ENCODE measurements around the gene CNTN1.
"Not testable (repeated sequence)": the region's sequence is repeated elsewhere in the genome, so short reads cannot be mapped to it uniquely, and the experiment has no call there.

The CNTN1 gene

GRCh38 chr12:40723001-40723400 lies 30.8 kb downstream of the CNTN1 start:
- no peak for TF ChIP-seq POLR2A (IDR thresholded peaks at IDR 0.05; ENCODE audit: low read depth, low read length)
- DNase-seq (ENCODE audit: insufficient read length, low spot score) (no peak), FAIRE-seq (no peak)

GRCh38 chr12:40726366-40726765 lies 34.1 kb downstream of the CNTN1 start:
- FAIRE-seq (no peak), DNase-seq (ENCODE audit: insufficient read length, low spot score) (no peak)
- no peak for TF ChIP-seq POLR2A (IDR thresholded peaks at IDR 0.05; ENCODE audit: low read depth, low read length)

- FAIRE-seq (no peak), DNase-seq (ENCODE audit: insufficient read length, low spot score) (no peak)
- no peak for TF ChIP-seq POLR2A (IDR thresholded peaks at IDR 0.05; ENCODE audit: low read depth, low read length)
Measured at GRCh38 chr12:40727774-40728483, 35.7 kb downstream of the CNTN1 start.

GRCh38 chr12:40730281-40730680 lies 38.0 kb downstream of the CNTN1 start:
- no peak for DNase-seq (ENCODE audit: insufficient read length, low spot score)
- no peak for FAIRE-seq
- no peak for TF ChIP-seq POLR2A (IDR thresholded peaks at IDR 0.05; ENCODE audit: low read depth, low read length)

DNA sequence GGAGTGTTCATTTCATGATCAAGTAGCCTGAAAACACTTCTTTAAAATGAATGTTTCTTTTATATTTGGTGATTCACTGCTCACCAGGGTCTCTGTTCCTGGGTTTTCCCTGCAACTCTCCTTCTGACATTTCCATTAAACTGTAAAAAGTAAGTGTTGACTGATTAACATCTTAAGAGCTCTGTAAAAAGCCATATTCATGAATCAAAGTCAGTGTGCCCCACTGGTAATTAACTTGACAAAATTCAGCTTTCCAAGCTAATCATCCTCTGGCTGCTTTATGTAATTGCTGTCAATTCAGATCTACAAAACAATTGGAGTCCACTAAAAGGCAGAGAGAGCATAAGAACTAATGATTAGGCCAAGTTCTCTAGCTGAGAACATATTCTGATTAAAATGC lies 41.6 kb downstream of the CNTN1 start:
- no peak for DNase-seq (ENCODE audit: insufficient read length, low spot score)
- no peak for TF ChIP-seq POLR2A (IDR thresholded peaks at IDR 0.05; ENCODE audit: low read depth, low read length)
- no peak for FAIRE-seq

GRCh38 chr12:40734276-40734675 lies 42.0 kb downstream of the CNTN1 start:
- DNase-seq (ENCODE audit: insufficient read length, low spot score) (no peak), FAIRE-seq (no peak)

DNA sequence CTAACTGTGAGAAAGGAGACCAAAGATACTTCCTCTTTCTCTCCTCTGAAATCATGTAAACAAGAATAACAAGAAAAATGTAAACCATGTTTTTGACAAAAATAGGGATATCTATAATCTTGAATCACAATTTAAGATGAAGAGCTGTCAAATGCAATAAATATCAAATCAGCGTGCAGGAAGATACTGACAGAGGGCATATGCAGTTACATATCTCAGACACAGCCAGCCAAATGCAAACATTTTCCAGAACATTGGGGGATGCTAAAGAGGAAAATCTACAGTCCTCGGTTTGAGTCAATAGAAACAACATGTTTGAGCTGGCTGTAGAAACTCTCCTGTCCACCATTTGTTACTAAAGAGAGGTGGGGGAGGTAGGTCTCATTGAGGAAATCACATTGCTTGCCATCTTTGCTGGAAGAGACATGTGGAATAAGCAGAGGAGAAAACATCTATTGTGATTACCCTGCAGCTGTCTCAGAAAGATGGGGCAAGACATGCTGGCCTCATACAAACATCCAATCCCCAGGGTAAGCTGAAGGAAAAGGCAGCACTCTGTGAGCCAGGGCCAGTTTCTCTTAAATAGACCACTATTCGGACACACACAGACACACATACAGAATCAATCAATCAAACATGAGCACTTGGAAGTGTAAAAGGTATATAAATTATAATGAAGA lies 43.5 kb downstream of the CNTN1 start:
- TF ChIP-seq POLR2A (IDR thresholded peaks at IDR 0.05; ENCODE audit: low read depth, low read length), result no peak
- FAIRE-seq (no peak), DNase-seq (ENCODE audit: insufficient read length, low spot score) (no peak)

More at GRCh38 chr12:40734276-40734675, 42.0 kb downstream of the CNTN1 start:
- TF ChIP-seq POLR2A (IDR thresholded peaks at IDR 0.05; ENCODE audit: low read depth, low read length), result no peak

DNA sequence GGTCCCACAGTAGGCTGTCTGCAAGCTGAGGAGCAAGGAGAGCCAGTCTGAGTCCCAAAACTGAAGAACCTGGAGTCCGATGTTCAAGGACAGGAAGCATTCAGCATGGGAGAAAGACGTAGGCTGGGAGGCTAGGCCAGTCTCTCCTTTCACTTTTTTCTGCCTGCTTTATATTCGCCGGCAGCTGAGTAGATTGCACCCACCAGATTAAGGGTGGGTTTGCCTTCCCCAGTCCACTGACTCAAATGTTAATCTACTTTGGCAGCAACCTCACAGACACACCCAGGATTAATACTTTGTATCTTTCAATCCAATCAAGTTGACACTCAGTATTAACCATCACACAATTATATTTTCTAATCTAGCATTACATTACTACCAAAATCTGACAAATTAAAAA lies 45.2 kb downstream of the CNTN1 start:
- not testable (repeated sequence) for DNase-seq (ENCODE audit: insufficient read length, low spot score); FAIRE-seq

DNA sequence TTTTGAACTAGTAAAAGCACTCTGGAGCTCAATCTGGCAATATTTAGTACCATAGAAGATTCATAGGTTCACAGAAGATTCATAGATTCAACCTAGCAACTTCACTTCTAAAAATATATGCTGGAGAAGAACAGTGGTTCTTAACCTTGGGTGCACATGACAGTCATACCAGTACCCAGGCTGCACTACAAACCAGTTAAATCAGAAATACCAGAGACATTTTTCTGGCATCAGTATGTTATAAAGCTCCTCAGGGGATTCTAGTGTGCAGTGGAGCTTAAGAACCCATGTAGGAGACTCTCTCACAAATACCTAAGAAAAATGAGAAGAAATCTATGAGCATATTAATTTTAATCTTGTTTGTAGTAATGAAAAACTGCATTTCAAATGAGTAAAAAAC lies 46.6 kb downstream of the CNTN1 start:
- TF ChIP-seq POLR2A (IDR thresholded peaks at IDR 0.05; ENCODE audit: low read depth, low read length), result no peak
- FAIRE-seq (no peak), DNase-seq (ENCODE audit: insufficient read length, low spot score) (no peak)

GRCh38 chr12:40742041-40742440 lies 49.8 kb downstream of the CNTN1 start:
- FAIRE-seq, result no peak
- TF ChIP-seq POLR2A (IDR thresholded peaks at IDR 0.05; ENCODE audit: low read depth, low read length), result no peak
- no peak for DNase-seq (ENCODE audit: insufficient read length, low spot score)

- no peak for TF ChIP-seq POLR2A (IDR thresholded peaks at IDR 0.05; ENCODE audit: low read depth, low read length)
- FAIRE-seq (no peak), DNase-seq (ENCODE audit: insufficient read length, low spot score) (no peak)
Measured at GRCh38 chr12:40745386-40745785, 53.1 kb downstream of the CNTN1 start.

- FAIRE-seq (no peak), DNase-seq (ENCODE audit: insufficient read length, low spot score) (no peak)
- no peak for TF ChIP-seq POLR2A (IDR thresholded peaks at IDR 0.05; ENCODE audit: low read depth, low read length)
Measured at GRCh38 chr12:40749863-40750262, 57.6 kb downstream of the CNTN1 start.

GRCh38 chr12:40752011-40752410 lies 59.8 kb downstream of the CNTN1 start:
- FAIRE-seq (no peak), DNase-seq (ENCODE audit: insufficient read length, low spot score) (no peak)
- no peak for TF ChIP-seq POLR2A (IDR thresholded peaks at IDR 0.05; ENCODE audit: low read depth, low read length)

GRCh38 chr12:40760821-40761220 lies 68.6 kb downstream of the CNTN1 start:
- no peak for TF ChIP-seq POLR2A (IDR thresholded peaks at IDR 0.05; ENCODE audit: low read depth, low read length)
- FAIRE-seq (no peak), DNase-seq (ENCODE audit: insufficient read length, low spot score) (no peak)

GRCh38 chr12:40762072-40762471 lies 69.8 kb downstream of the CNTN1 start:
- TF ChIP-seq POLR2A (IDR thresholded peaks at IDR 0.05; ENCODE audit: low read depth, low read length), result no peak
- no peak for FAIRE-seq
- DNase-seq (ENCODE audit: insufficient read length, low spot score), result no peak

All from H54 (cell line).